Measurements from ENCODE around the gene PLK1.

DNA sequence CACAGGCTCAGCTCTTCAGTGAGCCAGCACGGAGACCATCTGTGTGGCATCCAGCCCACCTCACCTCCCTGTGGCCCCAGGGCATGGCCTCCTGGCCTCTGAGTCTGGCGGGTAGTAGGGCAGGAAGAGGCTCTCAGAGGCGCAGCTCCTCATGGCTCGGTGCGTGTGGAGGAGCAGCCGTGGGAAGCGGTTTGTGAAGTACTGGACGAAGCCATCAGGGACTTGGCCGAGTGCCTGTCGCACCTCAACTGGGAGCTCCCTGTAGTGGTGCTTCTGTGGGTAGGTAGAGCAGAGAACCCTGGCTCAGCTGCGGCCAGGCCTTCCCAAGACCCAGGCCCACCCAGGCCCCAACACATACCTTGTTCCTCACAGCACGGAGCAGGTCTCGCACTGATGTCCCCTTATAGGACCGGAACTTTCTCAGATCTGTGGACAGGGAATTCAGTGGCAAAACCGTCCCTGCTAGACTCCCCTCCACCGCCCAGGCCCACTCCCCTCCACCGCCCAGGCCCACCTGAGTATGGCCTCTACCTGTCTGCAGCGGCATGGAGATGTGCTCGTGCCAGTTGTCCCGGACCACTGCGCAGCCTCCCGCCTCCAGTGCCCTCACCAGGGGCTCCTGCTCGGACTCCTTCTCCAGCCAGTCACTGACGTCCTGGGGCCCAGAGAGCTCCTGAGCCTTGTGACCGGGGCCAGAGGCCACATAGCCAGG, 12.2 kb downstream of the PLK1 start:
- TF ChIP-seq, protein P1, sequence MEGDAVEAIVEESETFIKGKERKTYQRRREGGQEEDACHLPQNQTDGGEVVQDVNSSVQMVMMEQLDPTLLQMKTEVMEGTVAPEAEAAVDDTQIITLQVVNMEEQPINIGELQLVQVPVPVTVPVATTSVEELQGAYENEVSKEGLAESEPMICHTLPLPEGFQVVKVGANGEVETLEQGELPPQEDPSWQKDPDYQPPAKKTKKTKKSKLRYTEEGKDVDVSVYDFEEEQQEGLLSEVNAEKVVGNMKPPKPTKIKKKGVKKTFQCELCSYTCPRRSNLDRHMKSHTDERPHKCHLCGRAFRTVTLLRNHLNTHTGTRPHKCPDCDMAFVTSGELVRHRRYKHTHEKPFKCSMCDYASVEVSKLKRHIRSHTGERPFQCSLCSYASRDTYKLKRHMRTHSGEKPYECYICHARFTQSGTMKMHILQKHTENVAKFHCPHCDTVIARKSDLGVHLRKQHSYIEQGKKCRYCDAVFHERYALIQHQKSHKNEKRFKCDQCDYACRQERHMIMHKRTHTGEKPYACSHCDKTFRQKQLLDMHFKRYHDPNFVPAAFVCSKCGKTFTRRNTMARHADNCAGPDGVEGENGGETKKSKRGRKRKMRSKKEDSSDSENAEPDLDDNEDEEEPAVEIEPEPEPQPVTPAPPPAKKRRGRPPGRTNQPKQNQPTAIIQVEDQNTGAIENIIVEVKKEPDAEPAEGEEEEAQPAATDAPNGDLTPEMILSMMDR (IDR thresholded peaks at IDR 0.05): no peak
- TF ChIP-seq EP300 (IDR thresholded peaks at IDR 0.05) (no peak), POLR2A (IDR thresholded peaks at IDR 0.05) (no peak), POLR2AphosphoS5 (IDR thresholded peaks at IDR 0.05) (no peak)
